Endothelial cell (in vitro differentiated cells): ENCODE results near the gene SHISA9. TPM values are rescaled to one million over a fixed set of nuclear protein-coding genes. Genes with fewer than 3 reads are reported as not detected.

Source experiments
- DNase-seq: peaks from one replicate; pipeline ENCODE4 v3.0.0; 2021; ENCODE audit warnings: low spot score
- H3K27ac Mint-ChIP-seq: one replicate; pipeline ENCODE4 v1.8.0; 2021; ENCODE audit warnings: mixed read lengths, inconsistent platforms; ENCODE audit not compliant: unreplicated experiment
- H3K27me3 Mint-ChIP-seq: one replicate; pipeline ENCODE4 v1.8.0; 2021; ENCODE audit warnings: mild to moderate bottlenecking, moderate library complexity, mixed read lengths, inconsistent platforms; ENCODE audit not compliant: unreplicated experiment
- H3K36me3 Mint-ChIP-seq: one replicate; pipeline ENCODE4 v1.8.0; 2021; ENCODE audit warnings: mild to moderate bottlenecking, low read depth, mixed read lengths, inconsistent platforms; ENCODE audit not compliant: unreplicated experiment
- H3K4me1 Mint-ChIP-seq: one replicate; pipeline ENCODE4 v1.8.0; 2021; ENCODE audit warnings: mild to moderate bottlenecking, mixed read lengths, inconsistent platforms; ENCODE audit not compliant: unreplicated experiment
- H3K4me3 Mint-ChIP-seq: one replicate; pipeline ENCODE4 v1.8.0; 2021; ENCODE audit warnings: mild to moderate bottlenecking, mixed read lengths, inconsistent platforms; ENCODE audit not compliant: unreplicated experiment
- H3K9me3 Mint-ChIP-seq: one replicate; pipeline ENCODE4 v1.8.0; 2021; ENCODE audit warnings: mixed read lengths, inconsistent platforms; ENCODE audit not compliant: unreplicated experiment
- total RNA-seq: library from RNA; stranded (reverse); fragmentation: NEBNext Ultra II Directional; extraction: Animal tissue kit (Norgen Biotek cat#: 25700); gene quantifications from one replicate; pipeline ENCODE4 v1.2.1, GENCODE V29; 2021; ENCODE audit not compliant: unreplicated experiment
- TF ChIP-seq, protein P1 (sequence below): fragments of 200-600 bp; sonication (generic); IDR thresholded peaks from one replicate; pipeline ENCODE4 v1.5.0; 2021; ENCODE audit warnings: antibody characterized with exemption; ENCODE audit not compliant: unreplicated experiment

SHISA9 gene
- total RNA-seq, 1 donor from 2014 or later: 0.49 TPM

DNA sequence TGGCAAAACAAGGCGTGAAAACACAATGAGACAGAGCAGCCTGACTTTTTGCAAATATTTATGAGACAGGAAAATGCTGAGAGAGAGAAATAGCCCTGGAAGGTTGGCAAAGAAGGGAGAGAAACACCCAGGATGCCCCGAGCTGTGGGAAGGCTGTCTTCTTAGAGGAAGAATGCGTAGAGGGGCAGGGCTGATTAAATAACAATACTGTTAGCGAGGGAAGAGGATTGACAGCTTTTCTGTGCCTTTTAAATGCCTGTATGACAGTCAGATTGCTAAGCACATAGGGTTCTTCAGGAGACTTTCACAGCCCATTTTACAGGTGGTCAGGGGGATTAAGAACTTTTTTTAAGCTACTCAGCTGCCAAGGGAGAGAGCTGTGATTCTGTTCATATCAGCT lies 219.2 kb downstream of the SHISA9 start:
- H3K36me3 Mint-ChIP-seq: no peaks in the 10 kb centered on the region
- TF ChIP-seq, protein P1, sequence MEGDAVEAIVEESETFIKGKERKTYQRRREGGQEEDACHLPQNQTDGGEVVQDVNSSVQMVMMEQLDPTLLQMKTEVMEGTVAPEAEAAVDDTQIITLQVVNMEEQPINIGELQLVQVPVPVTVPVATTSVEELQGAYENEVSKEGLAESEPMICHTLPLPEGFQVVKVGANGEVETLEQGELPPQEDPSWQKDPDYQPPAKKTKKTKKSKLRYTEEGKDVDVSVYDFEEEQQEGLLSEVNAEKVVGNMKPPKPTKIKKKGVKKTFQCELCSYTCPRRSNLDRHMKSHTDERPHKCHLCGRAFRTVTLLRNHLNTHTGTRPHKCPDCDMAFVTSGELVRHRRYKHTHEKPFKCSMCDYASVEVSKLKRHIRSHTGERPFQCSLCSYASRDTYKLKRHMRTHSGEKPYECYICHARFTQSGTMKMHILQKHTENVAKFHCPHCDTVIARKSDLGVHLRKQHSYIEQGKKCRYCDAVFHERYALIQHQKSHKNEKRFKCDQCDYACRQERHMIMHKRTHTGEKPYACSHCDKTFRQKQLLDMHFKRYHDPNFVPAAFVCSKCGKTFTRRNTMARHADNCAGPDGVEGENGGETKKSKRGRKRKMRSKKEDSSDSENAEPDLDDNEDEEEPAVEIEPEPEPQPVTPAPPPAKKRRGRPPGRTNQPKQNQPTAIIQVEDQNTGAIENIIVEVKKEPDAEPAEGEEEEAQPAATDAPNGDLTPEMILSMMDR: no peak
- H3K4me1 Mint-ChIP-seq: peaks cover 3% of the 10 kb centered on the region
- peaks cover 9% of the 10 kb centered on the region for H3K27me3 Mint-ChIP-seq
- no peak overlapping the region for H3K4me3 Mint-ChIP-seq
- no peaks in the 10 kb centered on the region for H3K9me3 Mint-ChIP-seq
- no peak for DNase-seq
- no peak overlapping the region for H3K27ac Mint-ChIP-seq

DNA sequence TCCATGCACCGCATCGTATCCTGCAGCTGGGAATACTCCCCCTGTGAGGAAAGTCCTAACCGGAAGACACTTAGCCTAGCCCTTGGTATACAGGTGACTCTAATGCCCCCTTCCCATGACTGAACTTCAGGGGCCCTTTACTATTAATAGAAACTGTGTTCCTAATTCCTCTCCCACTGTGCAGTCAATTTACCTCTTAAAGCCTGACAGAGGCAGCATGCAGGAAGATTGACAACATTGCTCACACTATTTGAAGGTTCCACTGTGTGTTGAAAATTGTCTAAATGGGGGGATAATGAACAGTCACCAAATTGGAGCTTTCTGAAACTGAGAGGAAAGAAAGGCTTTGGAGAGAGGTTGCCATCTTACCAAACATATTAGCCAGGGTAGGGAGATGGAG lies 222.6 kb downstream of the SHISA9 start:
- H3K27me3 Mint-ChIP-seq: peaks cover 11% of the 10 kb centered on the region
- H3K4me3 Mint-ChIP-seq: no peak overlapping the region
- DNase-seq: no peak
- H3K9me3 Mint-ChIP-seq: no peaks in the 10 kb centered on the region
- H3K27ac Mint-ChIP-seq: no peak overlapping the region
- H3K4me1 Mint-ChIP-seq: no peaks in the 10 kb centered on the region
- peaks cover 3% of the 10 kb centered on the region for H3K36me3 Mint-ChIP-seq
- TF ChIP-seq, protein P1: no peak

DNA sequence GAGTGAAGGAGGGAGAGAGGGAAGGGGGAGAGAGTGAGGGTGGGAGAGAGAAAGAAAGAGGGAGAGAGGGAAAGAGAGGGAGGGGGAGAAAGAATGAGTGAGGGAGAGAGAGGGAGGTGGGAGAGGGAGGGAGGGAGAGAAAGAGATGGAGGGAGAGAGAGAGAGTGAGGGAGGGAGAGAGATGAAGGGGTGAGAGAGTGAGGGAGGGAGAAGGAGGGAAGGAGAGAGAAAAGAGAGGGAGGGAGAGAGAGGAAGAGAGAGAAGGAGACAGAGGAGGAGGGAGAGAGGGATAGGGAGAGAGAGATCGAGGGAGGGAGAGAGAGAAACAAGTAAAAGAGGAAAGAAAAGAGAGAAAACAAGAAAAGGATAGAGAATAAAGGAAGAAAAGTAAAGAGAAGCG lies 225.7 kb downstream of the SHISA9 start:
- H3K27ac Mint-ChIP-seq: no peak overlapping the region
- H3K36me3 Mint-ChIP-seq: peaks cover 3% of the 10 kb centered on the region
- no peaks in the 10 kb centered on the region for H3K9me3 Mint-ChIP-seq
- H3K27me3 Mint-ChIP-seq: peaks cover 4% of the 10 kb centered on the region
- no peak overlapping the region for H3K4me3 Mint-ChIP-seq
- H3K4me1 Mint-ChIP-seq: no peaks in the 10 kb centered on the region
- TF ChIP-seq, protein P1: no peak
- no peak for DNase-seq

DNA sequence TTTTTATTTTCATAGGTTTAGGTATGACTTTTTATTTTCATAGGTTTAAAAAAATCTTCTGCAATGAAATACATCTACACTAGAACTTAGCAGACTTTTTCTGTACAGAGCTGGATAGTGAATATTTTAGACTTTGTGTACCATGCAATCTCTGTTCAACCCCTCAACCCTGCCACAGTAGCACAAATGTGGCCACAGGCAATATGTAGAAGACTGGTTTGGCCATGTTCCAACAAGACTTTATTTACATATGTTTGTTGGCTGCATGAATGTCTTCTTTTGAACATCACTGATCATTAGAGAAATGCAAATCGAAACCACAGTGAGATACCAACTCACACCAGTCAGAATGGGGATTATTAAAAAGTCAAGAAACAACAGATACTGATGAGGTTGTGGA lies 229.2 kb downstream of the SHISA9 start:
- no peak for DNase-seq
- Mint-ChIP-seq H3K36me3 (peaks cover 3% of the 10 kb centered on the region), H3K4me1 (no peaks in the 10 kb centered on the region), H3K9me3 (no peaks in the 10 kb centered on the region), H3K27ac (no peak overlapping the region), H3K27me3 (peaks cover 2% of the 10 kb centered on the region), H3K4me3 (no peak overlapping the region)
- TF ChIP-seq, protein P1: no peak

DNA sequence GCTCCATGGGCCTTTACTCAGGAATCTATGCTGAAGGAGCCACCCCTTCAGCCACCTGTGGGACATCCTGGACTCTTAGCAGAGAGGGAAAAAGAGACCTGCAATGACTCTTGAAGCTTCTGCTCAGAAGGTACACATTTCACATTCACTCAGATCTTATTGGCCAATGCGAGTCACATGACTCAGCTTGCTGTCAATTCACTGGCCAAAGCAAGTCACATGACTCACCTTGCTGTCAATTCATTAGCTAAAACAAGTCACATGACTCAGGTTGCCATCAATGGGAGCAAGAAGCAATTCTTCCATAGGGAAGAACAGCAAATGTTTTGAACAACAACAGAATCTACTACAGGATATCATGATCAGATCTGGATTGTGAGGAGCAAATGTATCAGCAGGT lies 233.4 kb downstream of the SHISA9 start:
- TF ChIP-seq, protein P1: no peak
- Mint-ChIP-seq H3K27me3 (no peaks in the 10 kb centered on the region), H3K4me3 (no peak overlapping the region), H3K9me3 (no peaks in the 10 kb centered on the region), H3K27ac (no peak overlapping the region), H3K36me3 (no peaks in the 10 kb centered on the region), H3K4me1 (no peaks in the 10 kb centered on the region)
- no peak for DNase-seq
